Amniotic stem cell (primary cell): ENCODE measurements around the gene OR2V2.

Experiments
- DNase-seq: peaks from one replicate; lab custom pipeline; 2025; lab: John Stamatoyannopoulos, UW

OR2V2 gene

GRCh38 chr5:181190711-181191525 lies 43.5 kb downstream of the OR2V2 start:
- no peak for DNase-seq

- DNase-seq, result no peak
Measured at GRCh38 chr5:181191526-181192336, 44.3 kb downstream of the OR2V2 start.

DNA sequence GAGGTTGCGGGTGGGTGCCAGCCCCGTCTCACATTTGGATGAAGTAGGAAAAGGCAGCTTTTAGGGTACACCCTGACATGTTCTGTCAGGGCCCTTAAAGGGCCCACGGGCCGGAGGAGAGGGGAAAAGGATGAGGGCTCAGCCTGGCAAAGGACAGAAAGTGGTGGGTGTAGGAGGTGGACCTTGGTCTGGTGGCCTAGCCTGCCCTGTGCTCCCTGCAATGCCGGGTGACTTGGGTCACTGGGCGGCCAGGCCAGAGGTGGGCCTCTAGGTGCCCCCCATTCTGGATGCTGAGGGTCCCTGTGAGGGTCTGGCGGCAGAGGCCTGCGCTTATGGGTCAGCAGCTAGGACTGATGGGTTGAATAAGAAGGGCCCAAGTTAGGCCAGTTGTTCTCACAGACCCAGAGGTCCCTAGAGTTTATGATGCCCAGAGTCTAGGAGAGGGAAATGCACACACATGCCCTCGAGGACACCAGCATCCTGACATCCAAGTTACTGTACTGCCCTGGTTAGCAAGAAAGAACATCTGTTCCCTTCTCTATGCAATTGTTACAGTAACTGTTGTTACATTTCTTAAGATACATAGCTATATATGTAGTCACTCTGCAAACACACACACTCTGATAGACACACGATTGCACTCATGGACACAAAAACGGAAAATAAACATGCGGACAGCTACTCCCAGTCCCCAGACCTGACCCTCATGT lies 45.1 kb downstream of the OR2V2 start:
- no peak for DNase-seq

GRCh38 chr5:181193656-181194055 lies 46.3 kb downstream of the OR2V2 start:
- DNase-seq, result no peak

GRCh38 chr5:181194489-181195248 lies 47.3 kb downstream of the OR2V2 start:
- no peak for DNase-seq

- no peak for DNase-seq
Measured at GRCh38 chr5:181195249-181195761, 47.9 kb downstream of the OR2V2 start.

DNA sequence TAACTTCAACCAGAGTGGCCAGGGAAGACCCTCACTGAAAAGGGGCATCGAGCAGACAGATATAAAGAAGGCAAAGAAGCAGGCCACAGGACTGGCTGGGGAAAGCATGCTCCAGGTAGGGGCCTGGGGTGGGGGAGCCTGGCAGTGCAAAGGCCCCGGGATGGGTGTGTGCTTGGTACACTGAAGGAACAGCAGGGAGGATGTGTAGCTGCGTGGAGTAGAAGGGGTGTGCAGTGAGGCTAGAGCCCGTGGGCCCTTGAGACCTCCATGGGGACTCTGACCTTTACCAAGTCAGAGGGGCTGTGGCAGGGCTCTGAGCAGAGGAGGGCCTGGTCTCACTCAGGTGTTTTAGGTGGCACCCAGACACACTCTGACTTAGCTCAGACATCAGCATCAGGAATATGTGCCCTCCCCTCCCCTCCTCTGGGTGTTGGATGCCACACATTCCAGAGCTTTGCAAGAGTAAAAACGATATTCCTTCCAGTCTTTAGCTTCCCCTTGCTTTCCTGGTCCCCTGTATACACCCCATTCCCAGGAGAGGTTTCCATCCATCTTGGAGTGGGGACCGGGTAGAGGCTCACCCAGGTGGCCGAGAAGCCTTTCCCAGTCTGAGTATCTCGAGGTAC lies 50.1 kb downstream of the OR2V2 start:
- DNase-seq, result no peak

GRCh38 chr5:181198106-181198685 lies 50.8 kb downstream of the OR2V2 start:
- DNase-seq, result no peak

DNA sequence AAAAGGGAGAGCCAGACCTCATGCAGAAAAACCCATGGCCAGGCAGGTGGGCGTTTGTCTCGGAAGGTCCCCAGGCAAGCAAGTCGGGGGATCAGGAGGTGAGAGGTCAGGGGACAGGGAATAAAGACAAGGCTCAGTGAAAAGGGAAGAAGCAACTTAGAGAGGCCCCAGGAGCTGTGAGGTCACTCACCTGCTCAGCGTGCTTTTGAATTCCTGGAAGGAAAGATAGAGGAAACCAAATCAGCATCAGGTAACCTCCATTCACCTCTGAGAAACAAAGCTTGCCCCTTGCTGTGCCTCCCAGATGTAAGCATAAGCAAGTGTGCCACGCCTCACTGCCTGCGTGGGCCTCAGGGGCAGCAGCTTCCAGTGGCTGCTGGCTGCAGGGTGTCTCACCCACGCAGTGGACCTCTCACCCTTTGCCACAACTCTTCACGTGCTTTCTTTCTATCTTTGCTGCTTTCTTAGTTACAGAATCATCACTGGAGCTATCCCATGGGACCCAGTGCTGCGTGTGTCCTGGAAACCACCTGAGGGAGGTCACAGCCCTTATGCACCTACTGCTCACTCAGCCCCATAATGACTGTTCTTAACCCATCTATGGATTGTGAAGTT lies 51.6 kb downstream of the OR2V2 start:
- DNase-seq, result no peak

DNA sequence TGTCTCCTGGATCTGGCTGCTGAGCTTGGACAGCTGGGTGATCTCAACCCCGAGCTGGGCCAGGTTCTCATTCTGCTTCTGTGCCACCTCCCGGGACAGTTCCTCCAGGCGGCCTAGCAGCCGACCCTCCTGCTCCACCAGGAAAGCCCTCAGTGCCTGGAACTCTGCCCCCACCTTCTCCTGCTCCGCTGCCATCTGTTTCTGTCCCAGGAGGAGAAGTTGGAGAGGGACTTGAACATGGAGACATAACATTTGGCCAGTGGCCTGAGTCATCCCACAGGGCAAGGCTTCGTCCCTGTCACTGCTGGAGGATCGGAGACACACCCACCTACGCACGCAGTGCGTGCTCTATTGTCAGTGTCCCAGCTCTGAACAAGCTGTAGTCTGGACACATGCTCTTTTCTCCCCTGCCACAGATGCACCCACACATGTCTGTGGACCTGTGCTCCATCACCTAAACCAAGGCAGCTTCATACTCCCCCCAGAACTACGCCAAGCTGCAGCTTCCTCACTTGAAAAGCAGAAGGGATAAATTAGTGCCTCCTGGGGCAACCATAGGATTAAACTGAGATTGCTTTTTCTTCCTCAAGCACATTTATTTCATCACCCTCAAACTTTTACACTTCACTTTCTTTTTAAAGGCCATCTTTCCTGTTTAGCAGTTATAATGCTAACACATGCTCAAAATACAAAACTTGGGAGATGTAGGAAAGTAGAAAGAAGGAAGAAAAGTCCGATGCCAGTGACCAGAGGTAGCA lies 52.7 kb downstream of the OR2V2 start:
- DNase-seq, result no peak

DNA sequence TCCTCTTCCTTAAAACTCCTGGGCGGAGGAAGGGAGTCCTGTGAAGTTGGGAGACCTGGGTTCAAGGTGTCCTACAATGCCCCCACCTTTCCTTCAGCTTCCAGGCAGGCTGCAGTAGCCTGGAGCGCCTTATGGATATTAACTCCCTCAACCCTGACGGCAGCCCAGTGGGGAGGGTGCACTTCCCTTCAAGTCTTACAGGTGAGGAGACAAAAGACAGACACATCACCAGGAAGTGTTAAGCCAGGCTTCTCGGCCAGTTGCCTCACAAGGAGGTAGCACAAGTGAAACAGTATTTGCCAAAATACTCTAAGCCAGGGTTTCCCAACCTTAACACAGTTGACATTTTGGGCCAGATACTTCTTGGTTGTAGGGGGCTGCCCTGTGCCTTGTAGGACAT lies 53.4 kb downstream of the OR2V2 start:
- no peak for DNase-seq

- no peak for DNase-seq
Measured at GRCh38 chr5:181203093-181203711, 55.8 kb downstream of the OR2V2 start.

DNA sequence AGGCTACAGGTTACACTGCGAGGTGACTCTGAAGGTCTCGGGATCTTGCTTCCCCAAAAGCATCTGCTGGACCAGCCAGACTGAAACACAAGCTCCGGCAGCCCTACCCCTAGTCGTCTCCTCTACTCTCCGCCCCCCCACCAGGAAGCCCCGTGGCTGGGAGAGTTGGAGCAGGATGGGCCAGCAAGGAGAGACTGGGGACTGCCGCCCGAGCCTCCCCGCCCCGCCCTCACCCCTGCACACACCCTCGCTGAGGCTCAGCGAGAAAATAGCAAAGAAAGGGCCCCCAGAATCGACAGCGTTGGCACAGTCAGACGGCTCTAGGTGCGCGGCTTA lies 56.4 kb downstream of the OR2V2 start:
- DNase-seq, result no peak

DNA sequence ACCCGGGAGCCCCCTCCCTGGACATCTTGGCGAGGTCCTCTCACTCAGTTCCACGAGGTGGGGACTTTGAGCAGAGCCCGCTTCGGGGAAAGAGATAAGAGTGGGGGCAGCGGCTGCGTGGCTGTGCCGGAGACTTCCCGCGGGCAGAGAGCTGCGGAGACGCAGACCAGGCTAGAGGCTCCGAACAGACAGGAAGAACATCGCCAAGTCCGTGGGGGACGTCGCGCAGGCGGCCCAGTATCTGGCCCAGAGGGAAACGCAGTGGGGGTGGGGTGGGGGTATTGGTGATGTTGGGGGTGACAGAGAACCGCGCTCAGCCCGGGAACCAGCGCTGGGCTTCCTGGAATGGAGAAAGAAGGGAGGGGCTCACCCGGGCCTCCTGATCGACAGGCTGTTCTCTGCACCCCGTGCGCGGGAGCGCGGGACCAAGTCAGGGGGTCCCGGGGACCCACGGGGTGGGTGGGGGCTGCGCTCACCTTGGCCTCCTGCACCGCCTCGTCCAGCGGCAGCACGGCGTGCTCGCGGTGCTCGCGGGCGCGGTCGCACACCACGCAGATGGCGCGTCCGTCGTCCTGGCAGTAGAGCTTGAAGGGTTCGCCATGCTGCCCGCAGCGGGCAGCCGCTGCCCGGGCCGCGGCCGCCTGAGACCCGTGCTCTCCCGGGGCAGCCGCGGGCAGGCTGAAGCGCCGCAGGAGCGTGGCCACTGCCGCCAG lies 56.9 kb downstream of the OR2V2 start:
- no peak for DNase-seq

DNA sequence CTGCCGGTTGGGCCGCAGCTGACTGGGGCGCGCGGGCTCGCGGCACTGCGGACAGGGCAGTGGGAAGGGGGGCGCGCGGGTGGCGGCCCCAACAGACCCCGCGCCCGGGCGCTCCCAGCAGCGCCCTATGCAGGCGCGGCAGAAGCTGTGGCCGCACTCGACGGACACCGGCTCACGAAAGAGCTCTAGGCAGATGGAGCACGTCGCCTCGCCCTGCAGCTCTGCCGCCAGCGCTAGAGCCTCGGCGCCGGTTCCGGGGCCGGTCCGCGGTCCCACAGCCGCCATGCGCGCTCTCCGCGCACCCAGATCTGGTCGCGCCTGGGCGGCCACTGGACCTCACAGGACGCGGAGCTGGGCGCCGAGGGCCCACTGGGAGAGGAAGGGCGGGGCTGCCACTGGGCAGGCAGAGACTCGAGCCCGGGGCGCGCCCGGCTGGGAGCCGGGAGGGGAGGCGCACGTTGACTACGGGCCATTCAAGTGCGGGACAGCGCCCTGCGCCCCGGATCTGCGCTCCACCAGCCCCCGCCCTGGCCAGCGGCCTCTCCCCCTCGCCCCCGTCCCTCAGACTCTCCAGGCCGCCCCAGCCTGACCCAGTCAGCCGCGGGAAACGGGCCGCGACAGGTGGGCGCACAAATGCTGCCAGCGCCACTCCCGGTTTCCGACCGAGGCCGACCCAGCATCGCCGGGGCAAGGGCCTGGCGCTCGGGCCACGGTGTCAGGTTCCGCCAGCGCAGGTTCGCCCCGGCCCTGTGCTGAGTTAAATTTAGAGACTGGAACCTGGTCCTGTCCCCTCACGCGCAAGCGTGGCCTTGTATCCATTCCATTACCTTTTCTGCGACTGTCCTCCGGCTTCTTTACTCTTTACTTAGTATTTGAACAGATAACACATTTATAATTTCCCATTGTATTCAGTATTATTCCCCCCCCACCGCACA lies 57.7 kb downstream of the OR2V2 start, which contains the start of gene TRIM7:
Gene TRIM7, minus strand, starts transcription at position 371 of the 935 bp plus-strand sequence. Its CDS starts 86 bp downstream, at position 285.
- no peak for DNase-seq

GRCh38 chr5:181205761-181206649 lies 58.6 kb downstream of the OR2V2 start:
- no peak for DNase-seq
